ENCODE results near the gene RNU7-1. TPM values are rescaled to one million over a fixed set of nuclear protein-coding genes. Genes with fewer than 3 reads are reported as not detected.

Gene RNU7-1
- total and polyA plus RNA-seq, 7 experiments from 2014 or later: not detected

Small RNA genes within 50 kb of the gene (microRNA-seq; reads per million reads assigned to microRNA genes)
- 163 reads per million, percentile 60 among the genes with 10 or more reads in this experiment for gene MIR141 (ENCODE audit: borderline microRNAs expressed)
- gene MIR200C (ENCODE audit: borderline microRNAs expressed): 341 reads per million, percentile 69 among the genes with 10 or more reads in this experiment

Other genes with a start within 250 kb of the RNU7-1 start
- gene PIANP, start 243.0 kb upstream of the RNU7-1 start, total RNA-seq: 1 to 10 TPM in 3 of 5 experiments, under 1 TPM in 1, not detected in 1; 0.64 to 1.7 (median 1.2) TPM
- under 1 TPM; 0.22 to 0.53 TPM for gene PIANP, start 243.0 kb upstream of the RNU7-1 start, polyA plus RNA-seq
- gene COPS7A, start 219.8 kb upstream of the RNU7-1 start, total RNA-seq: 10 to 100 TPM; 21.9 to 38.7 (median 30.1) TPM
- gene COPS7A, start 219.8 kb upstream of the RNU7-1 start, polyA plus RNA-seq: 10 to 100 TPM; 43.0 to 48.0 TPM
- gene MLF2, start 190.7 kb upstream of the RNU7-1 start, total RNA-seq: 100 to 1,000 TPM in 3 of 5 experiments, 10 to 100 TPM in 2; 84.6 to 141 (median 117) TPM
- 100 to 1,000 TPM; 122 to 134 TPM for gene MLF2, start 190.7 kb upstream of the RNU7-1 start, polyA plus RNA-seq
- 100 to 1,000 TPM in 1 of 5 experiments, 10 to 100 TPM in 1, 1 to 10 TPM in 3; 1.4 to 125 (median 3.5) TPM for gene PTMS, start 177.5 kb upstream of the RNU7-1 start, total RNA-seq
- not detected for gene PTMS, start 177.5 kb upstream of the RNU7-1 start, polyA plus RNA-seq
- gene LAG3, start 171.3 kb upstream of the RNU7-1 start, total RNA-seq: 10 to 100 TPM in 1 of 5 experiments, 1 to 10 TPM in 2, under 1 TPM in 2; 0.64 to 46.5 (median 1.7) TPM
- gene LAG3, start 171.3 kb upstream of the RNU7-1 start, polyA plus RNA-seq: under 1 TPM; 0.26 to 0.69 TPM
- 100 to 1,000 TPM; 164 to 267 (median 246) TPM for gene CD4, start 154.3 kb upstream of the RNU7-1 start, total RNA-seq
- gene CD4, start 154.3 kb upstream of the RNU7-1 start, polyA plus RNA-seq: 100 to 1,000 TPM; 364 to 576 TPM
- gene GPR162, start 122.0 kb upstream of the RNU7-1 start, total RNA-seq: 10 to 100 TPM in 1 of 5 experiments, 1 to 10 TPM in 1, under 1 TPM in 3; 0.30 to 10.5 (median 0.38) TPM
- not detected for gene GPR162, start 122.0 kb upstream of the RNU7-1 start, polyA plus RNA-seq
- gene P3H3, start 115.4 kb upstream of the RNU7-1 start, total RNA-seq: 10 to 100 TPM in 3 of 5 experiments, 1 to 10 TPM in 2; 1.9 to 18.2 (median 10.3) TPM
- gene P3H3, start 115.4 kb upstream of the RNU7-1 start, polyA plus RNA-seq: 1 to 10 TPM; 1.5 to 1.9 TPM
- gene GNB3, start 102.9 kb upstream of the RNU7-1 start, total RNA-seq: 10 to 100 TPM in 2 of 5 experiments, 1 to 10 TPM in 2, under 1 TPM in 1; 0.63 to 11.8 (median 3.2) TPM
- under 1 TPM in 1 of 2 donors, not detected in 1; 0.23 TPM for gene GNB3, start 102.9 kb upstream of the RNU7-1 start, polyA plus RNA-seq
- gene CDCA3, start 92.5 kb upstream of the RNU7-1 start, total RNA-seq: 10 to 100 TPM in 1 of 5 experiments, 1 to 10 TPM in 3, under 1 TPM in 1; 0.64 to 55.6 (median 1.8) TPM
- under 1 TPM in 1 of 2 donors, not detected in 1; 0.94 TPM for gene CDCA3, start 92.5 kb upstream of the RNU7-1 start, polyA plus RNA-seq
- 100 to 1,000 TPM in 1 of 5 experiments, 10 to 100 TPM in 4; 58.0 to 134 (median 71.1) TPM for gene USP5, start 91.7 kb upstream of the RNU7-1 start, total RNA-seq
- gene USP5, start 91.7 kb upstream of the RNU7-1 start, polyA plus RNA-seq: 10 to 100 TPM; 51.9 to 71.5 TPM
- gene TPI1, start 76.3 kb upstream of the RNU7-1 start, total RNA-seq: 1,000 to 10,000 TPM in 1 of 5 experiments, 100 to 1,000 TPM in 3, 10 to 100 TPM in 1; 89.7 to 1,293 (median 134) TPM
- 100 to 1,000 TPM; 330 to 435 TPM for gene TPI1, start 76.3 kb upstream of the RNU7-1 start, polyA plus RNA-seq
- gene SPSB2, start 70.5 kb upstream of the RNU7-1 start, total RNA-seq: 10 to 100 TPM in 3 of 5 experiments, 1 to 10 TPM in 2; 5.1 to 20.2 (median 11.2) TPM
- gene SPSB2, start 70.5 kb upstream of the RNU7-1 start, polyA plus RNA-seq: 10 to 100 TPM; 10.8 to 14.5 TPM
- 10 to 100 TPM in 1 of 5 experiments, 1 to 10 TPM in 4; 6.6 to 12.1 (median 7.3) TPM for gene LRRC23, start 39.0 kb upstream of the RNU7-1 start, total RNA-seq
- gene LRRC23, start 39.0 kb upstream of the RNU7-1 start, polyA plus RNA-seq: 1 to 10 TPM; 4.5 to 5.4 TPM
- 100 to 1,000 TPM in 3 of 5 experiments, 10 to 100 TPM in 2; 65.3 to 193 (median 178) TPM for gene ENO2, start 29.2 kb upstream of the RNU7-1 start, total RNA-seq
- gene ENO2, start 29.2 kb upstream of the RNU7-1 start, polyA plus RNA-seq: 10 to 100 TPM; 22.5 to 31.0 TPM
- 10 to 100 TPM; 29.5 to 42.2 (median 34.4) TPM for gene ATN1, start 15.9 kb upstream of the RNU7-1 start, total RNA-seq
- 1 to 10 TPM in 1 of 2 donors, under 1 TPM in 1; 0.95 to 2.0 TPM for gene ATN1, start 15.9 kb upstream of the RNU7-1 start, polyA plus RNA-seq
- 100 to 1,000 TPM; 148 to 592 (median 362) TPM for gene C12orf57, start 206 bp downstream of the RNU7-1 start, total RNA-seq
- 100 to 1,000 TPM; 394 to 401 TPM for gene C12orf57, start 206 bp downstream of the RNU7-1 start, polyA plus RNA-seq
- gene PTPN6, start 7.5 kb downstream of the RNU7-1 start, total RNA-seq: 100 to 1,000 TPM; 141 to 390 (median 242) TPM
- 100 to 1,000 TPM; 210 to 387 TPM for gene PTPN6, start 7.5 kb downstream of the RNU7-1 start, polyA plus RNA-seq
- 100 to 1,000 TPM; 132 to 209 (median 146) TPM for gene PHB2, start 26.8 kb downstream of the RNU7-1 start, total RNA-seq
- gene PHB2, start 26.8 kb downstream of the RNU7-1 start, polyA plus RNA-seq: 100 to 1,000 TPM; 113 to 121 TPM
- gene EMG1, start 27.1 kb downstream of the RNU7-1 start, total RNA-seq: 10 to 100 TPM; 25.7 to 69.5 (median 63.2) TPM
- gene EMG1, start 27.1 kb downstream of the RNU7-1 start, polyA plus RNA-seq: 10 to 100 TPM; 64.1 to 72.5 TPM
- gene LPCAT3, start 74.7 kb downstream of the RNU7-1 start, total RNA-seq: 10 to 100 TPM; 16.7 to 37.9 (median 27.1) TPM
- 10 to 100 TPM; 20.5 to 28.4 TPM for gene LPCAT3, start 74.7 kb downstream of the RNU7-1 start, polyA plus RNA-seq
- 1 to 10 TPM; 2.0 to 3.9 (median 3.0) TPM for gene C1S, start 116.9 kb downstream of the RNU7-1 start, total RNA-seq
- not detected for gene C1S, start 116.9 kb downstream of the RNU7-1 start, polyA plus RNA-seq
- gene C1R, start 148.6 kb downstream of the RNU7-1 start, total RNA-seq: 1 to 10 TPM; 1.6 to 7.2 (median 4.8) TPM
- gene C1R, start 148.6 kb downstream of the RNU7-1 start, polyA plus RNA-seq: 1 to 10 TPM; 1.0 to 2.9 TPM
- gene C1RL, start 165.4 kb downstream of the RNU7-1 start, total RNA-seq: 10 to 100 TPM; 18.5 to 38.6 (median 24.4) TPM
- 1 to 10 TPM; 2.9 to 4.4 TPM for gene C1RL, start 165.4 kb downstream of the RNU7-1 start, polyA plus RNA-seq
- 1 to 10 TPM in 1 of 5 experiments, under 1 TPM in 2, not detected in 2; 0.46 to 1.4 (median 0.50) TPM for gene RBP5, start 185.1 kb downstream of the RNU7-1 start, total RNA-seq
- not detected for gene RBP5, start 185.1 kb downstream of the RNU7-1 start, polyA plus RNA-seq
- gene CLSTN3, start 186.6 kb downstream of the RNU7-1 start, total RNA-seq: 10 to 100 TPM; 20.2 to 76.3 (median 38.7) TPM
- gene CLSTN3, start 186.6 kb downstream of the RNU7-1 start, polyA plus RNA-seq: 1 to 10 TPM; 1.1 to 4.9 TPM
- gene PEX5, start 245.9 kb downstream of the RNU7-1 start, total RNA-seq: 10 to 100 TPM; 20.1 to 36.7 (median 24.4) TPM
- 10 to 100 TPM; 17.3 to 26.6 TPM for gene PEX5, start 245.9 kb downstream of the RNU7-1 start, polyA plus RNA-seq

Data from naive thymus-derived CD4-positive, alpha-beta T cell (primary cell).